Subcutaneous adipose tissue (tissue), 4 donors: ENCODE results near the gene TRIB2. TPM values are rescaled to one million over a fixed set of nuclear protein-coding genes. Genes with fewer than 3 reads are reported as not detected.

Experiments used
- total RNA-seq, 4 donors: library from RNA; depleted of rRNA; stranded (reverse); fragments of >200 nt; gene quantifications; one replicate each; pipeline ENCODE4 v1.1.0, GENCODE V29; 2016
- TF ChIP-seq, protein P1 (sequence below): fragments of 450-650 bp; IDR thresholded peaks from one replicate; pipeline ENCODE4 v1.5.1; 2016; ENCODE audit warnings: low read depth, mild to moderate bottlenecking, control low read depth, antibody characterized with exemption, moderate library complexity

Gene TRIB2
- total RNA-seq, 4 donors from 2014 or later: 17.3 to 94.9 (median 26.2) TPM

DNA sequence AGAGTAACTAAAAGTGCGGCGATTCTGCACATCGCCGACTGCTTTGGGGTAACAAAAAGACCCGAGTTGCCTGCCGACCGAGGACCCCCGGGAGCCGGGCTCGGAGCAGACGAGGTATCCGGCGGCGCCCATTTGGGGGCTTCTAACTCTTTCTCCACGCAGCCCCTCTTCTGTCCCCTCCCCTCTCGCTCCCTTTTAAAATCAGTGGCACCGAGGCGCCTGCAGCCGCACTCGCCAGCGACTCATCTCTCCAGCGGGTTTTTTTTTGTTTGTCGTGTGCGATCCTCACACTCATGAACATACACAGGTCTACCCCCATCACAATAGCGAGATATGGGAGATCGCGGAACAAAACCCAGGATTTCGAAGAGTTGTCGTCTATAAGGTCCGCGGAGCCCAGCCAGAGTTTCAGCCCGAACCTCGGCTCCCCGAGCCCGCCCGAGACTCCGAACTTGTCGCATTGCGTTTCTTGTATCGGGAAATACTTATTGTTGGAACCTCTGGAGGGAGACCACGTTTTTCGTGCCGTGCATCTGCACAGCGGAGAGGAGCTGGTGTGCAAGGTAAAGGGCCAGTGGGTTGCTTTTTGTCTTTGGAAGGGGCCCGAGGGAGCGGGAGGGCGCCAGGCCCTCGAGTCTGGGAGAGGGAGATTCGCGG is 1.4 kb downstream of the TRIB2 start:
- TF ChIP-seq, protein P1, sequence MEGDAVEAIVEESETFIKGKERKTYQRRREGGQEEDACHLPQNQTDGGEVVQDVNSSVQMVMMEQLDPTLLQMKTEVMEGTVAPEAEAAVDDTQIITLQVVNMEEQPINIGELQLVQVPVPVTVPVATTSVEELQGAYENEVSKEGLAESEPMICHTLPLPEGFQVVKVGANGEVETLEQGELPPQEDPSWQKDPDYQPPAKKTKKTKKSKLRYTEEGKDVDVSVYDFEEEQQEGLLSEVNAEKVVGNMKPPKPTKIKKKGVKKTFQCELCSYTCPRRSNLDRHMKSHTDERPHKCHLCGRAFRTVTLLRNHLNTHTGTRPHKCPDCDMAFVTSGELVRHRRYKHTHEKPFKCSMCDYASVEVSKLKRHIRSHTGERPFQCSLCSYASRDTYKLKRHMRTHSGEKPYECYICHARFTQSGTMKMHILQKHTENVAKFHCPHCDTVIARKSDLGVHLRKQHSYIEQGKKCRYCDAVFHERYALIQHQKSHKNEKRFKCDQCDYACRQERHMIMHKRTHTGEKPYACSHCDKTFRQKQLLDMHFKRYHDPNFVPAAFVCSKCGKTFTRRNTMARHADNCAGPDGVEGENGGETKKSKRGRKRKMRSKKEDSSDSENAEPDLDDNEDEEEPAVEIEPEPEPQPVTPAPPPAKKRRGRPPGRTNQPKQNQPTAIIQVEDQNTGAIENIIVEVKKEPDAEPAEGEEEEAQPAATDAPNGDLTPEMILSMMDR: no peak

DNA sequence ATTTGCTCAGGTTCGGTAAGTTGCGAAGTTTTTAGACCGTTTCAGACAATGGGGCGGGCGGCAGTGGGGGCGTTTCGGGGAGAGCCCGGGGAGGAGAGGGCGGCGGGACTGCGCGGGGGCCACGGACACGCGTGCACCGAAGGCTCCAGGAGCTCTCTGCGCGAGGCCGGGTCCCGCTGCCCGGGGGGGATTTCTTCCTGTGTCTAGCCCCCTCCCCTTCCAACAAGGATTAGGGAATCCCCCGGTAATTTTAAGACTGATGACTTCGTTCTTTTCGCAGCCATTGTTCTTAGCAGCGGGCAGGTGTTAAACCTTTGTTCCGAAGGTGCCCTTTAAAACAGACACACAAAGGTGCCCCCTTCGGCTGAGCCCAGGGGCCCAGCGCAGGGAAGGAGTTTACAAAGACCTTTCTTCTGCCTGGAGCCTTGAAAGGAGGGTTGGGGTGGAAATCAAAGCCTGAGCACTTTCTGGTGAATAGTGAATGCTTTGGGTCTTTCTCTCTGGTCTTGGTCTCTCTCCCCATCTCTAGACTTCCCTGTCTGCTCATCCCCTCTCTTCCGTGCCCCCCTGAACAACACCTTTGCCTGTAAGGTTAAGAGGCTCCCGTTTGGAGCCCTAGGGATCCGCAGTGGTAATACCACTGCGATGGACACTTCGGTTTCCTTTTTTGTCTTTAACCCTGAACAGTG is 2.1 kb downstream of the TRIB2 start:
- TF ChIP-seq, protein P1: no peak

DNA sequence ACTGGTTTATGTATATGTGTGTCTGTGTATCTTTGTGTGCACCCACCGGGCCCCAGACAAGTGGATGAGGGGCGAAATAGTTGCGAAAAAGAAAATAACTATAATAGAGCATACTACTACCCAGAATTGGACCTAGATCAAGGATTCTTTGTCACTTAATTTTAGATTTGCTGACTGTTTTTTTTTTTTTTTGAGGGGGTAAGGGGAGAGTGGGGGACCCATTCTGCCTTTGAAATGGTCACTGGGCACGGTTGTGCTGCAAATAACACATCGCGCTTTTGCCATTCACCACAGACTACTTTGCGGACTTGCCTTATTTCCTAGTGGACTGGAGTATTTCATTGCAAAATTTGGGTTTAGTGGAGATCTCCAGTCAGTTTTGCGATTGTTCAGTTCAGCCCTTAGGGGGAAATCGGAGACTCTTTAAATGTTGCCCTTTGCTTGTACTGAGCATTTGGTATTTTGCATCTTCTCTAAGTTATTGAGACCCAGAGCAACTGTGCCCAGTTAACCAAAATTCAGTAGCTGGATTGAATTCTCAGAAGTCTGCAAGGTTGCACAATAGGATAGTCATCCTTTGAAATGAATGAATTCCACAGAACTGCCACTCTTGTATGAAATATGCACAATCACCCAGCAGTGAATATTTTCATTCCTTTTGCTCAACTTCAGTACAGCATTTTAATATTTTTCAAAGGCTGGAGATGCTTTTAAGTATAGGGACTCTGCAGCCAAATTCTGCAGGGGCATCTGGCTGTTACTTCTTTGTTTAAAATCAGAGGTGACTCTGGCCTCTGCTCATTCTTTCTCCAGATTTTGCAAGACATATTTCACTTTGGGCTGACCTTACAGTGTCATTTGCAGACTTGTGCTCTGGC is 2.9 kb downstream of the TRIB2 start:
- TF ChIP-seq, protein P1: no peak

DNA sequence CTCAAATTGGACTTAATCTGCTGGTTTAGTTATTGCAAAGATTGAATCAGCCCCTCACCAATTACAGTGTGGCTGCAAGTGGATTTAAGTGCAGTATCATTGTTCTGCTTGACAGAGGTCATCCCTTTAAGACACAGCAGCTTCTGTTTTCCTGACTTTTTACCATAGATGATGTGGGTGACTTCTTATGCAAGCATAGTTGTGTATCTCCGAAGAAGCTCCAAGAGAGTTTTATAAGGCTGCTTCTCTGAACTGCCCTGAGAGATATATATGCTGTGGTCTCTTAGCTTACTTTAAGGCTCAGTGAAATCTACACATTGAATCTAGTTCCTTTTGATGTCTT is 3.5 kb downstream of the TRIB2 start:
- TF ChIP-seq, protein P1: no peak

DNA sequence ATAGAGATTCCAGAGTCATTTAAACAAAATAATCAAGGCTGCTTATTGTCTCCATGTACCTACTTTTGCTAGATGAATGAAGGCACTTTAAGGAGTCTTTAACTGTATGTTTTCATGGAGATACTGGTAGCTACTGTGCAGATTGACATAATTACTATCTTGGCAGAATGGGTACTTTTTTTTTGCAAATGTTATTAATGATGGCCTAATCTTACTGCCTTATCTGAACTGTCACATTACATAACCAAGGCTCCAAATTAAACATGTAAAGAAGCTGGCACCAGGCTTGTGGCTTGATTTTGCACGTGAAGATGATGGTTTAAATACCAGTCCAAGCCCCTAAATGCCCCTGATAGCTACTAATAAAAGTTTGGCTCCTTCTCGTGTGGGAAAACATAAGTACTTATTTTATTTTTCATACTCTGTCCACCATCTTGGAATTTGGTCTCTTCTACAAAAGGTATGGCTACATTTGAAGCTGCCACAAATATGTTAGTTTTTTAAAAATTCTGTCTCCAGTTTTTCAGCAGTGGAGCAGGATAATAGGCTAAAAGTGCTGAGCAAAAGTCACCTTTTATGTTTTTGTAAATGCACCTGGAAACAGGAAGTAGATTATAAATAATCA is 4.1 kb downstream of the TRIB2 start:
- TF ChIP-seq, protein P1: no peak

DNA sequence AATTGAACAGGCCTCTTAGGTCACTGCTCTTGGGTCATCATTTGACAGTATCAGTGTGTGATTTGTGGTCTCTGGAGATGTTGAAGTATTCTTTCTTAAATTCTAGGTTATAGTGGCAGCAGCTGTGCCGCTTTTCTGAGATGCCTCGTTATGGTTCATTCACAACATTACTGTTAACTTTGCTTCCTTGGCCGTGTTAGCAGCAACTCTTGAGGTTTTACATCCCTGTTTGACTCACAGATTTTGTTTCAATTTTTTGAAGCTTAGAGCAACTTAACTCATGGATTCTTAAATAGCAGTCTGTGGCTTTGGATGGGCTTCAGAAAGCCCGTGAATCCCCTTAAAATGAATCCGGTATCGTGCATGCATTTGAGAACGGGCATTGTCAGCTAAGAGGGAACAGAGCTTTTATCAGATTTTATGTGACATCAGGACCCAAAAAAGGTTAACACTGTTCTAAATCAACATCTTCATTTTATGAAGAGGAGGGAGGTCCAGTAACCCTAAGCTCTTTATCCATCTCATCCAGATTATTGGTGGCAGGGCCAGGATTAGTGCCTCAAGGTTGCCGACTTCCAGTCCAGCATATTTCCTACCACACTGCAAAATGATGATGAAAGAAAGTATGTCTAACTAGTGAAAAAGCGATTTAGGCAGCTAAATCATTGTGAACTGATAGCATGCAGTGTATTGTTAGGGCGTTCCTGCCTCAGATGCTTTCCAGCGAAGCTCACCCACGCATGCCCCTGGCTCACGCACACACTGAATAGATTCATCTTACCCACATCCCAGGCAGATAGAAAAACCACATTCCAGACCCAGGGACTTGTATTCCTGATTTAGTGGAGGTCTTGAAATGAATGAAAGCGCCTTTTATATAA is 5.1 kb downstream of the TRIB2 start:
- TF ChIP-seq, protein P1: no peak
